DMS153 (cell line): ENCODE data around the gene KIAA1549.

Source experiments
- DNase-seq: peaks from one replicate; lab custom pipeline; 2025; lab: John Stamatoyannopoulos, UW

Gene KIAA1549

DNA sequence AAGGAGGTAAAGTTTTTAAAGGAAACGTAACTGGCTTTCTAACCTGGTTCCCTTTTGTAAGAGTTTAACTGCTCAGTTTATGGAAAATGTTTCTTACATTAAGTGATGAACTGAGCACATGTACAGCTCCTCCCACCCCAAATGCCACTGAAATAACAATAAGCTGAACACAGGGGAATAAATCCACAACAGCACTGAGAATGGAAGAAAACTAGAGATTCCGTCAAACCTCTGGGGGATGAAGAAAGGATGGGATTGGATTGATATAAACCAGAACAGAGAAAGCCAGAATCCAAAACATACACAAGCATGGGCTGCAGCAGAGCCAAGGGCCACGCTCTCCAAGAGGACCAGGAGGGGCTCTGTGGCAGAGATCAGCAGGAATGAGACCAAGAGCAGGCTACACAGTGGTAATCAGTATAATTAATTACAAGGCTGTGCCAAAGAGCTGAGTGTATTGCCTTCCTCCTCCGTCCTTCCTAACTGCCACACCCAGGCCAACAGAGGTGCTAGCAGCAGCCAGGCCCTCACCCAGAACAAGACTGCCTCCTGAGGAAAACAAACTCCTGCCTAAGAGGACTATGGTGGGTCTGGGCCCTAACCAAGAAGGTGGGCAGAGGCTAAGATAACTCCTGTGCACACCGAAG is 73.9 kb downstream of the KIAA1549 start:
- DNase-seq, result no peak

DNA sequence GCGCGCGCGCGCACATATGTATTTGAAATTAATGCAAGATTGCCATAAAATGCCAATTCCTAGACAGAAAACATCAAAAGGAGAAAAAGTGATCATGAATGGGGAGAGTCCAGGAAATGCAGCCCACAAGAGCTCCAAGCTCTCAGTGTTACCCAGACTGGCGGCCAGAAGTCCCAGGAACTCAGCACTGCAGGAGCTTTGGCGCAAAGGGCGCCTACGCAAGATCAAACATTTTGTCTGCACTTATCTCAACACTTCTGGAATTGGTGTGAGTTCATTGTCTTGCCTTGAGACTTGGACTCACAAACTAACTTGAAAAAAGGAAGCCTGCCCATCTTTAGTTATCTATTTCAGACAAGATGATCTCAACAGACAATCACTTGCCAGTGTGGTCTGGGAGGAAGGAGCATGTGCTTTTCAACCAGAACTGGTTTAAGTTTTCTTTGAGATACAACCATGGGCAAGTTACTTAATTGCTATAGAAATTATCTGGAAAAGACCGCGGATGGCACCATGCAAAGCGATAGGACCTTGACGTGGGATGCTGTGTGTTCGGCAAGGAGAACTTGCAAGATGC is 77.2 kb downstream of the KIAA1549 start:
- no peak for DNase-seq

DNA sequence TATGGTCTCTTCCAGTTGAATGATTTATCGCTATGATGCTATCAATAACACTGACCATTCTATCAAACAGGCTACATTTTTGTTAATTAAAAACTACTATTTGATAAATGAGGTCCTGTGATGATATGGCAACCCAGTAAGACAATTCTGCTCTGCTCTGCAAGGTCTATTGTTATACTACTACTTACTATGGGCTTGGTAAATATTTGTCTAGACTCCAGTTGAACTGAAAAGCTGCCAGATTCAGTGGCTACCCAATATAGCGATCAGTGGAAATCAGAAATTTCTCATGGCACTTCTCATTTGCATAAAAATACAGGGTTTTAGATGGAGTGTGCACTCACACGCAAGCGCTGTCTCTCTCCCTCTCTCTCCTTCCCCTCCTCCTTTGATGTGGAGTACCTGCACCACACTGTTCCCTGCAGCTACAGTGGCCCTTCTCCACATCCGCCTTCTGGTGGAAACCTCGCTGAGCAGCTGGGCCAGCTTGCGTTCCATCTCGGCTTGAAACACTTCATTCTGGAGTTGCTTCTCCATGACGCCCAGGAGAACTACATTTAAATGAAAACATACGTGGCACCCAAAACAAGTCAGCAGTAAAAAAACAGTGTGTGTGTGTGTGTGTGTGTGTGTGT is 77.9 kb downstream of the KIAA1549 start:
- DNase-seq, result peak; percentile 65

DNA sequence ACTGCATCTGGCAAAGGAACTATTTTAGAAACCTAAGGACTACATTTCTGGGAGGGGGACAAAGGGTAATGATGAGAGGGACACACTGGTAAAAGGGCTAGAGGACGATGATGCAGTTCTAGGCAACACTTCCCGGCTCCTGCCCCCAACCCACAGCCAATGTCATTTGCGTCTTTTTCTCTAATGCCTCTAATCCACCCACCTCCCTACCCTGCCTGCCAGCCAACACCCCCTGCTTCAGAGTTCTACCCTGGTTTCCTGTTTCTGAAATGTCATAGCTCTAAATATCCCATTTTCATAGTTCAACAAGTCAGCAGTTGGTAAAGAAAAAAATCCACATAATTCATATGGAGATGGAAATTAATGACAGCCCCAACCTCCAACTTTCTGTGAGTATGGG is 79.0 kb downstream of the KIAA1549 start:
- no peak for DNase-seq

DNA sequence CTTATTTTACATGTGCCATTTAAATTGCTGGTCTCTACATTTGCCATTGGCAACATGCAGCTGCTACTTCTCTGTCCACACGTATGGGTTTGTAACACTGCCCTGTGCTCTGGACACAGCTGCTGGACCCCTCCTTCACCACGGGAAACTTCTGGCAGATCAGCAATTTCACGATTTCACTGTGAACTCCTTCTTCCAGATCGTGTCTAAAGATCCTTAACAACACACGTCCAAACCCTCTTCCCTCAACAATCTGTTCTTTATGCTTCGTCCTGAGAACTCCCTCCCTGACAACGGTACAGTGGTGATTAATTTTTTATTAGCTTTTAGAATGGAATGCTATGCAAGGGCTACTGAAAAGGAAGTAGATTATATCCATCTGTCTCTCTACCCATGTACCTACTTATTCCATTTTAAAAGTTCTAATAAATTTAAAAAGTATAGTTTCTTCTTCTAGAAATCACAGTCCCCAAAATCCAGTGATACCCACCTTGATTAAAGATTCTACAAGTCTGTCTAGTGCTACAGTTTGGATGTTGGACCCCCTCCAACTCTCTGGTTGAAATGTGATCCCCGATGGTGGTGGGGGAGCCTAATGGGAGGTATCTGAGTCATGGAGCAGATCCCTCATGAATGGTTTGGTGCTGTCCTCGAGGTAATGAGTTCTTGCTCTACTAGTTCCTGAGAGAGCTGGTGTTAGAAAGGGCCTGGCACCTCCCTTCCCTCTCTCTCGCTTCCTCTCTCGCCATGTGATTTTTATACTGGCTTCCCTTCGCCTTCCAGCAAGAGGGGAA is 81.0 kb downstream of the KIAA1549 start:
- no peak for DNase-seq

DNA sequence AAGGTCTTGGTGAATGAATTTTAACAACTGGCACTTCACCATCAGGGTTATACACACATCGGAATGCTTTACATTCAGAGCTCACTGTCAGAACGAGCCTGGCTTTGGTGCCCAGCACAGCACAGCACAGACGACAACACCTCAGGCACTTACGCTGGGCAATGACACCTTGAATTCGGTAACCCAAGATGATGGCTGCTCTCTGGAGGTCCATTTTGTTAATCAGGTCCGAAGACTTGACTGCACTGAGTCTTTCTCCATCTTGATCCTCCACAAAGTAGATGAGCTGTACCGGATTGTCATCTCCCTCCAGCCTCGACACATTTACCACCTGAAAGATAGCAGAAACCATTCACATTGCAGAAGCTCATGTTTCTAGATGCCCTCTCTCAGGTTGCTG is 82.4 kb downstream of the KIAA1549 start:
- DNase-seq, result no peak

DNA sequence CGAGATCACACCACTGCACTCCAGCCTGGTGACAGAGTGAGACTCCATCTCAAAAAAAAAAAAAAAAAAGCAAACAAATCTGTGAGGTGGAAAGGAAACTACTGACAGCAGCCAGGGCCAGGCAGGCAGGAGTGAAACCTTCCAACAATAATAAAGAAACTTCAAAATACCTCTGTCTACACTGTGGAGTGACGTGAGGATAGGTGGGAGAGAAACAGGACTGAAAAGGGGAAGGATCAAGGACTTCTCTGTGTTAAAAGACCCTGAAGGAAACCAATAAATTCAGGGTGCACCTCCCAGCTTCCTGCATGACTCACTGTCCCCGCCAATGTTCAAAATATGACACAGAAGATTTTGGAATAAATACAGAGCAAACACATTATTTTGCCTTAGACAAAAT is 82.9 kb downstream of the KIAA1549 start:
- no peak for DNase-seq

DNA sequence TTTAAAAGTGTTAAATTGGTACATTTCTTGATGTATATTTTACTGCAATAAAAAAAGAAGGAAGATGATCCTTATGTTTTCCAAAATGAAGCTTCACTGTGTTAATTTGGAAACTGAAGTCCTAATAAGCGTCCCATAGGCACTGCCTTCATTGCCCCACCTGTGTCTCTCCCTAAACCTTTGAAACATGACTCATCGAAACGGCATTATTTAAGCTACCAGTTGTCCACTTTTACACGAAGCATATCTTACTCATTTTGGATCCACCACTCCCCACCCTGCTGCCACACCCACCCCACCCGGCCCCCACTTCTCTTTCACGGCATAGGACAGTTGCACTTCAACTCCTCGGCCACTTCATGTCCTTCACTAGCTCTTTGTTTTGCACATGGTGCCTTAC is 85.5 kb downstream of the KIAA1549 start:
- no peak for DNase-seq

DNA sequence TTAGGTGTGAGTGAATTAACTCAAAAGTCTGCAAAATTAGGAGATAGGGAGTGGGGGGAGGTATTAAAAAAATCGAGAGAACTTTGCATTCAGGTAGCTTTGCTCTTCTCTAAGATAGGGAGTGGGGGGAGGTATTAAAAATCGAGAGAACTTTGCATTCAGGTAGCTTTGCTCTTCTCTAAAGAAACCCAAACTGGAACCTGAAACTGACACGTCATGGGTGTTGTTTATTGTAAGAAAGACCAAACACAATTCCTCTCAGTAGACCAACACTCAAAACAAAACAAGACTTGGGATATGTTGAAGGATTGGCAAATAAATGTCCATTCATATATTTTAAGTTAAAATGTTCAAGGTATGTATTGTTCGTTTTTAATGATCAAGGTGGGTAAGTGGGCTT is 87.9 kb downstream of the KIAA1549 start:
- no peak for DNase-seq

DNA sequence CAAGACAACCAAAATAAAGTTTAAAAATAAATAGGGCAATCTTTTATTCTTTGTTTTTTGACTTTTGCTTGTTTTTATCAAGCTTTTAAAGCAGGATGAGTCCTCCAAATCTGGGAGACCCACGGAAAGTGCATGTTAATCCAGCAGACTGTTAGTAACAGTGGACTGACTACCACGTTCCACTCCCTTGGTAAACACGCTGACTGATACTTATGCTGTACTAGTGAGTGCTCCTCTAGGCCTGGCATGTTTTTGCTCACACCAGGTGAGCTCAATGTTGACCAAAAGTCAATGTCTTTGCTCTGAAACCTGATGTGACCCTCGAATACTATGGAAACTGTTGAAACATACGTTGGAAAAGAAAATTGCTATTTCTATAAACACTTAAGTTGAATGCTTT is 88.4 kb downstream of the KIAA1549 start:
- DNase-seq, result peak; percentile 57

DNA sequence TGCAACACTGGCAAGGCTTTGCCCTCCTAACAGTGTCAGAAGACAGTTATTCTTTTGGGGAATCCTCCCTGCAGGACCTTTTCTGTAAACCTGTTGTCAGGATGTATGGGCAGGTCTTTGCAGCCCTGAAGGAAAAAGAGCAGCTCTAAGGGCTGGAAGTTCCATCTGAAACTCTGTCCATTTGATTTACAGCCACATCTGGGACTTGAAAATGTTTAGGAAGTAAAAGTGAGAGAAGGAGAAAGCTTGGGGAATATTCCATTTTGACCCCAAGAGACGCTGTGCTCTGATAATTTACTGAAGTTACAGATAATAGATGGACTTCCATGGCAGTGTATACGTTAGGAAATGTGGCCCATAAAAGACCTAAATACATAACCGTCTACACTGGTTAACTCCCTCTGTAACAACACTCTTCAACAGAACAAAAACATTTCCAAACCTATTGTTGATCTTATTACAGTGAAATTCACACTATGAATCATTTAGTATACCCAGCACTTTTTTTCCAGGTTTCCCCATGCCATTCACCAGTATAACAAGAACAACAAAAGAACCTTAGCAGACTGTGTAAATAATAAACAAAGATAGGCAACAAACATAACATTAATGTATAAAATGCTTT is 89.1 kb downstream of the KIAA1549 start:
- peak; percentile 40 for DNase-seq

DNA sequence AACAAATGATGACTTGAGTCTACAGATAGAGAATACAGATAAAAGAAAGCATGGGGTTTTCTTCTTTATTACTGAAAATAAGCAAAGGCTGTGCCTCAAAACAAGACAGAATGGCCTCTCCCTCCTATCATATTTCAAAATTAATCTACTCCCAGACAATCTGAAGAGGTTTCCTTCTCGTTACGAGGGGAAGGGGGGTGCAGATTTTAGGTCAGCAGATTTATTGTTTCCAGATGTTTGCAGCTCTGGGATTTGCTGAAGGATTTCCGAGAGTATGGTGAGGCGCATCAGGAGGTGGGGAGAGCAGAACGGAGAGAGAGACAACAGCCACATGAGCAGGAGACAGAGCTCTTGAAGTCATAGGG is 89.8 kb downstream of the KIAA1549 start:
- DNase-seq, result no peak

DNA sequence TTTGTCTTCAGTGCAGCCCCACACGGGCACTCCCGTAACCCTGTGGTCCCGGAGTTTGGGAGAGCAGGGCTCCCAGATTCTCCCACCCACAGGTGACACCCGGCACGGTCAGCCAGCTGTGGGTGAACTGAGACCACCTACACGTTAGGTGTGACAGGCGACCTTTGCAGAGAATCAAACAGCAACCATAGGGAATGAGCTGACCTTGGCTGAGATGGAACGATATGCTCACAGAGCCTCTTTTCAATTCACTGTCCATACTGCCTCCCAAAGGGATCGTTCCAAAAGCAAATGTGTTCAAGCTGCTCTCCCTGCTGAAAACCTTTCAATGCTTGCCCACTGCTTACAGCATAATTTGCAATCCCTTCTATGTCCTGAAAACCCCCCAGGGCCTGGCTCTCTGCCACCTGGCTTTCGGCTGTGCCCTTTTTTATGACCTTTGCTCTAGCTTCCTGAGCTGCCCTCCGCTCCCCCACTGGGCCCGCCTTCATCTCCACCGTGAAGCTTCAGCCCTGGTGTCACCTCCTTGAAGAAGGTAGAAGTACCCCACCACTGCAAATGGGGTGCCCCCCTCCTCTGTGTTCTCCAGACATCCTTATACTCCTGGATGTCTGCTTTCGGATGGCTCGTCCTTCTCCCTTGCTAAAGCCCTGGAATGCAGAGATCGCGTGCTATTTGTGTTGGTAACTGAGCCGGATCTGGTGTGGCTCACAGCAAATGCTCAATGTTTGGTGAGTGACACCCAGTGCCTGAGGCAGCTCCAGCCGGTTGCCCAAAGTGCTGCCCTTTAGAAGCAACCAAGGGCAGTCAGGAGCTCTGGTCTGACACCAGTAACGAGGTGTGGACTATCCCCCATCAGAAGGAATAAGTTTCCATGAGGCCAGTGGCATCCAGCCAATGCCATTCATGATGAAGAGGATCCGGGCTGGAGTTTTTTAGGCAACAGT is 90.4 kb downstream of the KIAA1549 start:
- peak; percentile 55 for DNase-seq

DNA sequence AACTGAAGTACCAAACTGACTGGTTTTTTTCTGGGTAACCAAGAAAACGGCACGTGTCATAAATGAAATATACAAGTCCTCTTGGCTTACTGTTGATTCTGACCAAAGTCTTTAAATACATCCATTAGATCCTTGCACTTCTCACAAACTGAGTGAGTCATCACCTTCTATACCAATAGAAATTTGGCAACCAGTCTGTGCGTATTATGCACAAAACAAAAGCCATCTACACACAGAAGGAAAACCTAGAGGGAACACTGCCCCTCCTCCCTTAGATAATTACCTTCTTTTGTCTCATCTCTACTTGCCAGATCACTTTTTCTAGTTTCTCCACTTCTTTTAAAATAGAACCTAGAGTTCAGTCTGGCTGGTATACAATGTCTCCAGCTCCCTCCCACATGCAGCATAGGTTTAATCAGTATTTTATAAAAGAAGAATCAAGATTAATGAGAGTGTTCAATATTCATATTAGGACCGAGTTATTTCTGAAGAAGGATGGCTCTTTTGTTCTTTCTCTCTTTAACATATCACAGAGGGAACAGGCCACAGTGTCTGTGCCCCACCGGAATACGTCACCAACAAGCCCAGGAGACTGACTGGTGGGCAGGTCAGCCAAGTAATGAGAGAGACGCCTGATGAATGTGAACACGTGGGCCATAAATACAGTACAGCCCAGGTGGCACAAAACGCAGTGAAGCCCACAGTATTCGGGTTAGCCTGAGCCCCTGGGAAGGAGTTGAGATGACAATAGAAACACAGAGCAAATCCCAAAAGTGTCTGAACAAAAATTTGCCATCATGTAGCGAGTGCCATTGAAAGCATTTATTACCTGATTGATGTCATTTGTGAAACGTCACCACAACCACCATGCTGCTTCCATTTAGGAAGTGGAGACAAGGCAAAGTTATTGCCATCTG is 91.3 kb downstream of the KIAA1549 start:
- peak; percentile 75 for DNase-seq

DNA sequence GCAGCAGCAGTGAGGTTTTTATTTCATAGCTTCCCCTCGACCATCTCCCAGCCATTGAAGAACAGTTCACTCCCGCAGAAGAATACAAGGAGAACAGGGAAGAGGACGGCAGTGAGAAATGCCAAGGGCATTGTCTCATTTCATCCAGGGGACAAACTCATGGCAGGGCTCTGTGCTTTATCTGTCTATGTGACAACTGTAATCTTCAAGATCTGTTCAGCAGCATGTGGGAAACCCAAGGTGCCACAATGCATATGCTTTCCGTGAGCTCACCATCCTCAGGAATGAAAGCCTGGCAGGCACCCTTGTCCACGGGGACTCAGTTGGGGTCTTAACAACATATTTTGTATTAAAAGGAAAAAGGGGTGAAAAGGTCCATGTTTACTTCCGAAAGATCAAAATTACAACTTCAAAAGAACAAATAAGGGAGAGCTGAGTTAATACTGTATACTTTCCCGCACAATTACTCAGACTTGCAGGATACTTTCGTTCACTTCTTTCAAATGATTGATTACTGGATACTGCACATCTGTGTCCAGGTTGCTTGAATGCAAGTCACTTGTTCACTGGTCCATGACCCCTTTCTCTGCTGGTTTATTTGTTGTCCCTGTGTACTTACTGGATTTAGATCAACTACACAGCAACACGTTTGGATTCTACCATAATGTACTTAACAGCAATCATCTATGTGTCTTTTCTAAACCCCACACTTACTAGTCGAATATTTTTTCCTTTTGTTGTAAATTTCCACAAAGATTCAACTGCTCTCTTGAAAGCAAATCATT is 93.1 kb downstream of the KIAA1549 start:
- no peak for DNase-seq

DNA sequence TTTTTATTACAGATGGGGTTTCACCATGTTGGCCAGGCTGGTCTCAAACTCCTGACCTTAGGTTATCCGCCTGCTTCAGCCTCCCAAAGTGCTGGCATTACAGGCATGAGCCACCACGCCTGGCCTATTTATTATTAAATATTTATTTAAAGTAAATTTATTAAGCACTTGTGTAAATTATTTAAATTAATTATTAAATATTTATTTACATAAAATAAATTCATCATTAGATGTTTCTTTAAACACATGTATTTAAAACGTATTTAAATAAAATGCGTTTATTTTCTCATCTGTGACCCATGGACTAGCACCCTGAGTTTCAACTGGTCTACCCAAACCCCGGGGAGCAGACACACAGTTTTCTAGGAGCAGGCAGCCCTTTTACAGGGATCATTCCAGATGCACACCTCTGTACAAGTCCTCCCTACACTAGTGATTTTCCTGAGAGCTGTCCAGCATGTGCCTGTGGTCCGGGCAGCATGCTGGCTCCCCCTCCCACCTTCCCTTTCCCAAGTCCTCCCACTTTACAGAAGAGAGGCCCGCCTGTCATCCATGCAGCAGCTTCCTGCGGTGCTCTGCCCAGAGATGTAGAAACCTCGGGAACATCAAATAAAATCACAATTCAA is 94.0 kb downstream of the KIAA1549 start:
- DNase-seq, result no peak

DNA sequence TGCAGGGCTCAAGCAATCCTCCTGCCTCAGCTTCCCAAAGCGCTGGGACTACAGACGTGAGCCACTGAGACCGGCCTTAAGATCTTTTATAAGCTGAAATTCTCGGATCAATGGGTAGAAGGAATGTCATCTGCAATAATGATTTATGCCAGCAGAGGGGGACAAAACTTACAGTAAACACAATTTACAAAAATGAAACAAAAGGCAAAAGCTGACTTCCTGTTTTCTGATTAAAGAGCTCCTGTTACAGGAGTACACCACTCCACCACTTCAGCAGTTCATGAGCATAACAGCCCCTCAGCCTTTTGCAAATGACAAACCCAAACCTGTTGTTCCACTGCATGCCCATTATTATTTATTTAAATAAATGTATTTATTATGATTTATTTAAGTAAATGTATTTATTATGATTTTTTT is 94.7 kb downstream of the KIAA1549 start:
- DNase-seq, result peak; percentile 17

DNA sequence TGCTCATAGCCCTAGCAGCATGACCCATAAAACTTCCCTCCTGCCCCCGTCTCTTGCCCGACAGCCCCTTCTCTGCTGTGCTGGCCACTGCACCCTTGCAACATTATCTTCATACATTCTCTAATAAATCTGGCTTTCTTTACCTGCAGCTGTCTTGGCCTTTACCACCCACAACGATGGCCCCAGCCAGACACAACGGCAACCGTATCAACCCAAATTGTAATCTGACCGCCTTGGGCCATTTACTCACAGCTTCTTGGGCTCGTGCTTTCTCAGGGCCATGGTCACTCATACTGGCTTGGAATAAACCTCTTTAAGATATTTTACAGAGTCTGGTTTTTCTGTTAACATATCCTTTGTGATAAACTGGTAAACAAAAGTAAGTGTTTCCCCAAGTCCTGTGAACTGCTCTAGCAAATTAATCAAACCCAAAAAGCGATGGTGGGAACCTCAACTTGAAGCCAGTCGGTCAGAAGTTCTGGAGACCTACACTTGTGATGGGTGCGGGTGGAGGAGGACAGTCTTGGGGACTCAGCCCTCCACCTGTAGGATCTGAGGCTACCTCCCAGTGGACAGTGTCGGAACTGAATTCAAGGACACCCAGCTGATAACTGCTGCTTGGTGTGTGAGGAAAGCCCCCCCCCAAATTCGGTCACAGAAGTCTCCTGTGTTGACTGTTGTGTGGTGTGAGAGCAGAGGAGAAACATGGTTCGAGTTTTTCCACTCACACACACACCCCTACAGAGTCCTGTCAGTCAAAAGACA is 95.6 kb downstream of the KIAA1549 start:
- DNase-seq, result no peak
